HG03095 (cell line): Measurements from ENCODE around the gene PLEKHH3.

ENCODE experiments used
- ATAC-seq: cut with Tn5 transposase; IDR thresholded peaks from one replicate; pipeline ENCODE4 v1.9.1; 2021; ENCODE audit warnings: moderate library complexity; ENCODE audit not compliant: unreplicated experiment

PLEKHH3 gene, protein sequence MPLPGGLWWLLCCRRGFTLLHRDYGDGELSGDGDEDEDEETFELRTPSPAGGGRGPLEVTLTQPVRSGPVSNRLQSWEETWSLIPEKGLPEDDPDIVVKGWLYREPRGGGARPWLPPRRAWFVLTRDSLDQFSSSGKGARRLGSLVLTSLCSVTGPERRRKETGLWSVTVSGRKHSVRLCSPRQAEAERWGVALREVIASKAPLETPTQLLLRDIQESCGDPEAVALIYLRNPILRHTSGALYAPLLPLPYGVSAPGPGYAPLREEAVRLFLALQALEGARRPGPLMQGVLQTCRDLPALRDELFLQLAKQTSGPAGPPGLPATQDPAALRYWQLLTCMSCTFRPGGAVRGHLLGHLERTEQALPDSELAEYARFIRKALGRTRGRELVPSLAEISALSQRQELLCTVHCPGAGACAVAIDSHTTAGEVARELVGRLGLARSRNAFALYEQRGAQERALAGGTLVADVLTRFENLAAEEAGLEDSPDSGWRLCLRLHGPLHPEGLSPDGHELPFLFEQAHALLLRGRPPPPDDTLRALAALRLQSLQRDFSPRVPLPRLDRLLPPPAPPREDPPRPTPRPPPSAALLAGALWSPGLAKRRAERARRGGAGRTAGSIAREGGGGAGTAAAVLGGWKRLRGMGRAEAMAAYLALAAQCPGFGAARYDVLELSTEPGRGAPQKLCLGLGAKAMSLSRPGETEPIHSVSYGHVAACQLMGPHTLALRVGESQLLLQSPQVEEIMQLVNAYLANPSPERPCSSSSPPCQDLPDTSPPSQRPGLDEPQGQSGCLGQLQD

DNA sequence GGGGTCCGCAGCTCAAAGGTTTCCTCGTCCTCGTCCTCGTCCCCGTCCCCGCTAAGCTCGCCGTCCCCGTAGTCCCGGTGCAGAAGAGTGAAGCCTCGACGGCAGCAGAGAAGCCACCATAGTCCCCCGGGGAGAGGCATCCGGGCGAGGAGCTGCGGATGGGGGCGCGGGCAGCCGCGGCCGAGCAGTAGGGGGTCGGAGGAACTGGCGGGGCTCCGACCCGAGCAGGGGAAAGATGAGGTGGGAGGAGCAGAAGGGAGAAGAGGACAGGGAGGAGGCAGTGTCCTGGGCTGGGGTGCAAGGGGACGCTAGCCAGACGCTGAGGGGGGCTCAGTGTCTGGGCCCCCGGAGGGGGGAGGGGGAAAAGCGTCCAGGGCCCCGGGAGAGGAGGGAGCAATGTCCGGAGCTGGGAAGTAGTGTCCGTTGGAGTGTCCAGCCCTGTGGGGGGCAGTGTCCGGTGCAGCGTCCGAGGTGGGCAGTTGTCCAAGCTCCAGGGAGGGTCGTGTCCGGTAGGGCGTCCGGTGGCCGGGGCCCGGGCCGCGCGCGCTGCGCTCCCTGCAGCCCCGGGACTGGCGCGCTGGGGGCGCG is at the start of gene PLEKHH3:
PLEKHH3 (minus strand) TSS at position 571 of the 588 bp plus-strand sequence; CDS start at position 140, 431 bp downstream.
- ATAC-seq: no peak

DNA sequence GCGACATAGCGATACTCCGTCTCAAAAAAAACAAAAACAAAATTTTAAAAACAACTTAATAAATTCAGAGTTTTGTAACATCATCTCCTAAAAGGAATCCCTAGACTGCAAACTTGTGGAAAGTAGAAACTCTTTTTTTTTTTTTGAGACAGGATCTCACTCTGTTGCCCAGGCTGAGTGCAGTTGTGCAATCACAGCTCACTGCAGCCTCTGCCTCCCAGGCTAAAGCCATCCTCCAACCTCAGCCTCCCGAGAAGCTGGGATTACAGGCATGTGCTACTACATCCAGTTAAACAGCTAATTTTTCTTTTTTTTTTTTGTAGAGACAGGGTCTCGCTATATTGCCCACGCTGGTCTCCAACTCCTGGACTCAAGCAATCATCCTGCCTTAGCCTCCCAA is 48.3 kb upstream of the PLEKHH3 start:
- no peak for ATAC-seq

DNA sequence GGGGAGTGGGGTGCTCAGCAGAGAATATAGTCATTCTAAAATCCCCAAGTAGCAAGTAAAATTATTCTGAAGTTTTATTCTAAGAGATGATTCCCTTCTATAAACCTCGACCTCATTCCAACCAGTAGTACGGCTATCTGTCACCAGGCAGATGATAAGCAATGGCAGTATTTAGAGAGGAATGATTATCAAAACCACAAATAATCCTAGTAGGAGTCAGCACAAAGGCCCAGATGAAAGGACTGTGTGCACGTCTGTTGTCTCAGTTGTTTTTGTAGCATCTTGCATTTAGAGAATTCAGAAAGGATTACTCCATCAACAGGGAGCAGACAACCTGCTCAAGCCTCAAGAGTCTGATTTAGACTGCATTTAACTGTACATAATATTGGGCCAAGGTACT is 46.8 kb upstream of the PLEKHH3 start:
- ATAC-seq: no peak

DNA sequence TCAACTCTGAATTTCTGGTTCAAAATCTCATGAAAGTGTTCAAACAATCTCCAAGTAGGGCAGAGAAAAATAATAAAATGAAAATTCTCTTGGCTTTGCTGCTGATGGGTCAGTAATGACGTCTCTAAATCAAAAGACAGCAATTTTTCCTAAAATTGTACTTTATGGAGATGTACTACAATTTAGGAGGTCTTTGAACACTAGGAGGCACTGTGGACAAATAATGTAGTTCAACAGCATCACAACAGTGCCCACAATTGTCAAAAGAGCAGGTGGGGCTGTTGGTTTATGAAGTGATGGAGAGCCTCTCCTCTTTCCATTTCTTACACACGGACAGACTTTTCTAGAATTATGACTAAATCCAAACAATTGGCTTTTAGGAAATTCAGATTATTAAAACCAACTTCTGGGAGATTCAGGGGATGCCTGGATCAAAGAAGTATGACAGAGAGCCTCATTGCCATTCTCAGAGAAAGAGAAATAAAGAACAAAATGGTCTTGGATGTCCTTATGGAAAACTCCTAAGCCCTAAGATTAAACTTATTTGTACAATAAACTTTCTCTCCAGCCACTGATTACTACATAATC is 44.3 kb upstream of the PLEKHH3 start:
- ATAC-seq: no peak

DNA sequence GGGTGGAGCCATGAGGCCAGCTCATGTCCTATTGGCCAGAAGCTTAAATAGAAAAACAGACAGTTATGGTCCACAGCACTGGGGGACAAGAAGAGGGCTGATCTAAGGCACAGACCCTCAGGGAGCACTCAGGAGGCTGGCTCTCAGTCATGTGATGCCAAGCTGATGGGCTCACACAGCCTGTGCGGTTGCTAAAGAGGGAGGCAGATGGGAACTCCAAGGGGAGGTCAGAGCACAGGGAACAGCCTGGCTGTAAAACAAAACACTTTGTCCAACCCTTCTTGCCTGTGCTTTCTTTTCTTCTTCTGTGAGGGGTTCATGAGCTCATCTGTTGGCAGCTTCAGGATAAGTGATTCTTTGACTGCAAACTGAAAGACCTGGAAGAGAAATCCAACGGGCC is 32.8 kb upstream of the PLEKHH3 start:
- ATAC-seq: no peak

DNA sequence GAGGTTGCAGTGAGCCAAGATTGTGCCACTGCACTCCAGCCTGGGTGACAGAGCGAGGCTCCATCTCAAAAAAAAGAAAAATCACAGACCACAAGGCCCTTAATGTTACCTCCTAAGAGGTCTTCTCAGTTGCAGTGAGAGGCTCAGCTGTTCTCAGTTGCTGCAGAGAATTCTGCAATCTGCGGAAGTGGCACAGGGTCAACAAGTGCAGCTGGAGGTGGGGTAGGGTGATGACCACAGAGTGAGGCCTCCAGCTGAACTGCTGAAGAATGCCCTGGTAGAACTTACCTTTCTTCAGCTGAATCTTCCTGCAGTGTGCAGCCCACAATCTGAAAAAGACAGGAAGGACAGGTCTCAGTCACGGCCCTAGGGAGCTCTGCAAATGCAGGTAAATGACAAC is 31.8 kb upstream of the PLEKHH3 start:
- no peak for ATAC-seq

DNA sequence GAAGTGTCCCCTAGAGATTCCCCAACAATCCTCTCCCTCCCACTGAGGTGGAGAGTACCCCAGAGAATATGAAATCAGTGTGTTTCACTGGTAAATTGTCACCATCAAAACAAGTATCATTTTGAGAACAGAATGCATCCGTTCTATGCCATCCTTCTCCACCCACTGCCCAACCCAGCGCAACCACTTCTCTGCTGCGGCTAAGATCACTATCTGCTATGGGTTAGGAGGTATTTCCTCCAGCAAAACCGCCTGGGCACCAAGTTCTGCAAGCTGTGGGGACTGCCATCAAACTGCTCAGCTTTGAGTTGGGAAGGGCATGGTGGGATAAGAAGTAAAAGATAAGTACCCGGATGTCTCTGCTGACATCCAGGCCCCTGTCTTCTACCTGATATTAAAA is 29.9 kb upstream of the PLEKHH3 start:
- no peak for ATAC-seq

DNA sequence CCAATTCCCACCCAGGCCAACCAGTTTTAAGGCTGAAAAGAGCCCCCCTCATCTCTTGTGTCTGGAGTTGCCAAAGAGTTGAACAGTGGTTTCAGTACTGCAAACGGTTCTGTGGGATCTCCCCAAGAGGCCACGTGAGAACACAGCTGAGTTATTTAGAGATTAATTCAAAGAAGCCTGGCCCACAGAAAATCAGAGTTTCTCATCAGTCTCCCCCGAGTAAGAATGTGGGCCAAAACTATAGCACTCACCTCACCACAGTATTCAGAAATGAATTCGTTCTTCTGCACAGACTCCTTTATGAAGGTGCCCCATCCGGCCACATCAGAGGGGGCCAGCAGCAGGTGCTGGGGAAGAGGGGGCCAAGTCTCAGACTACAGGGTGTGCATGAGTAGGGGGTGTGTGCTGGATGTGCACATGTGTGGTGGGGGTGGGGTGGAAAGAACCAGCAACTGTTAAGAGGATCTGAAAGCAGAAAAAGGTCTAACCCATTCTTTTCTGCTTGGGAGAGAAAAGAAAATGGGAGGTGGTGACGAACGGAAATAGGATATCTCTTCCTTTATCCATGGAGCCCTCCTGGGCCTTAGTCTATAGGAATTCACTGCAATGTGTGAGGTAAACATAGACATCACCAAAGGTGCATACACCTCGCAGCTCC is 28.2 kb upstream of the PLEKHH3 start:
- peak; percentile 68 for ATAC-seq

DNA sequence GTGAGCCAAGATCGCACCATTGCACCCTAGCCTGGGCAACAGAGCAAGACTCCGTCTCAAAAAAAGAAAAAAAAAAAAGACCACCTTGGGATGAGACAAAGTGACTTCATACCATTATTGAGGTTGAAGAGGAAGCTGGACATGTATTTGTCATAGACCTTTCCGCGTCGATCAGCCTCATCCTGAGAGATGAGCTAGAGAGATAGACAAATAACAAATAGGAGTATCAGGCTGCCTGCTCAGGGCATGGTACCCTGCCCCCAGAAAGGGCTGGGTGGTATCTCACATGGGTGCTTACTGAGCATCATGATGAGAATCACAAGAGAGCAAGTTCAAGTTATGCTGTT is 27.7 kb upstream of the PLEKHH3 start:
- ATAC-seq: peak; percentile 8

DNA sequence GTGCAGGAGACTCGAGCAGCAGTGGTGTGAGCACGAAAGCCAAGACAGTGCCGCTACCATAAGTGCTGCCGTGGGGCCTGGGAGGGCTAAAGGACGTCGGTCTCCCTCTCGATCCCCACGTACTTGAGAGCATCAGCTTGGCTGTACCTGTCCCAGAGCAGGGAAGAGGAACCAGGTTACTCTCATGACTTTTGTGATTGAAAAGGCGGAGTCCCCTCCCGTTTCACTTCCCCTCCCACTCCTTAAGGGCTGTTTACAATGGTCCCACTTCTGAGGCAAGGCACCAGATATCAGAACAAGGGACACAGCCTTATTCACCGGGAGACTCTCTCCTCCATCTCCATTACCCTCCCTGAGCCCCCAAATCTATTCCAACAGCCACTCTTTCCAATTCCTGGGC is 25.7 kb upstream of the PLEKHH3 start:
- ATAC-seq: no peak

DNA sequence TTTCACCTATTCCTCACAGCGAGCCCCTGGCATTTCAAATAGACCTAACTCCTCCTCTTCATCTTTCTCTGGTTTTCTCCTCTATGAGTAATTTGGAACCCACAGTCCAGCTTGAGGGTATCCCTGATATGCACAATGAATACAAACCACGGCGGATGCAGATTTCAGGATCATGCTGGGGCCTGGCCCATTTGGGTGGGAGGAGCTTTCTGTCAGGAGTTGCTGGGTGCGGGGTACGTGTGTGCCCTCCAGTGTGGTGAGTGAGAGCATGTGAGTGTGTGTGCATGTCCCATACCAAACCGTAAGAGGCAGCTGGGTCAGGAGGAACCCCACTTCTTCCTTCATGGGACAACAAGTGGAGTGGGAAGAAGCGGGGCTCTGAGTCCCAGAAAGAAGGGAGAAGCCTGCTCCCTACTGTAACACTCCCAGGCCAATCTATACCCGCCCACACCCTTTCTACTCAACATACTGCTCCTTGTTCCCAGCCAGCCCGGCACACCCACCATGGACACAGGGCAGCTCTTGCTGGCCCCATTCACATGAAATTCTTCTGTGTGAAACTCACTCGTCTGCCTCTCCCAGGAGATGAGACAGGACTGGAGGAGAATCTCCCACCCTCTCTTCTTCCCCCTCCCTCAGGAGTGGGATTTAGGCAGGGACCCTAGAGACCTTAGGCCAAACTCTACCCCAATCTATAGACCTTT is 23.9 kb upstream of the PLEKHH3 start:
- no peak for ATAC-seq

DNA sequence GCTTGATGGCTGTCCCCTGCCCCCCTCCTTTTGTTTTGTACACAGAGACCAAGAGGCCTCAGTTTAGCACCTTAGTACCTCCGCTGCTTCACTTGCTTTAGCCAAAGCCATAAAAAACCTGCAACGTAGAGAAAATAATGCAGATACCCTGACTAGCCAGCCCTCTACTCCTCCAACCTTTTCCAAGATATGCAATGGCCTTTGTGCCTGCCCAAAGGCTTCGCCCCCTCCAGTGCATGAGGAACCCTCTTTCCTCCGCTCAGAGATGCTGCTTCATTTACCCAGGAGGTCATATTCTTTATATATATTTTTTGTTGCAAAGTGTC is 22.6 kb upstream of the PLEKHH3 start:
- no peak for ATAC-seq

DNA sequence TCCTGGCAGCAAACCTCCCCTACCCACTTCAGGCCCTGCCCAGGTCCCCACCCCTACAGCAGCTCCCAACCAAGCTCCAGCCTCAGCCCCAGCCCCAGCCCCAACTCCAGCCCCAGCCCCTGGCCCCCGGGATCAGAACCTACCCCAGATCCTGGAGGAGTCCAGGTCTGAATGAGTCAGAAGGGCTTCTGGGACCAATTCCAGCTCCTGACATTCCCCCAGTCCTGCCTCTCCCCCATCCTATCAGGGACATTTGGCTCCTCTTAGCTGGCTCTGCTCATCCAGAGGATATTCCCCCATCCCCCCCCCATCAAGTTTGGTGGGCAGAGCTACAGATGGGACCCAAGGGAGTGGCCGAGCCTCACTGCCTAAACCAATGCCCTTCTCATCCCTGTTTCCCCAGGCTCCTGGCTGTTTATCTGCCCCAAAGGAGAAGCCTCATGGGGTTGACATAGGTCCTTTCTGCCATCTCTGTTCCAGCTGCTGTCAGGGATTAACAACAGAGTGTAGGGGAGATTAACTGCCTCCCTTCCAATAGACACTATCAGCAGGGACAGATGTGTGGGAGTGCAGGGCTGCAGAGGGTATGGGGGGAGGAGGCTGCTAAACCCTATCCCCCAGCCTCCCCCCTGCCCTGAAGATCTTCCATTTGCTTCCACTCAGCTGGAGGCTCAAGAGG is 22.1 kb upstream of the PLEKHH3 start:
- no peak for ATAC-seq

DNA sequence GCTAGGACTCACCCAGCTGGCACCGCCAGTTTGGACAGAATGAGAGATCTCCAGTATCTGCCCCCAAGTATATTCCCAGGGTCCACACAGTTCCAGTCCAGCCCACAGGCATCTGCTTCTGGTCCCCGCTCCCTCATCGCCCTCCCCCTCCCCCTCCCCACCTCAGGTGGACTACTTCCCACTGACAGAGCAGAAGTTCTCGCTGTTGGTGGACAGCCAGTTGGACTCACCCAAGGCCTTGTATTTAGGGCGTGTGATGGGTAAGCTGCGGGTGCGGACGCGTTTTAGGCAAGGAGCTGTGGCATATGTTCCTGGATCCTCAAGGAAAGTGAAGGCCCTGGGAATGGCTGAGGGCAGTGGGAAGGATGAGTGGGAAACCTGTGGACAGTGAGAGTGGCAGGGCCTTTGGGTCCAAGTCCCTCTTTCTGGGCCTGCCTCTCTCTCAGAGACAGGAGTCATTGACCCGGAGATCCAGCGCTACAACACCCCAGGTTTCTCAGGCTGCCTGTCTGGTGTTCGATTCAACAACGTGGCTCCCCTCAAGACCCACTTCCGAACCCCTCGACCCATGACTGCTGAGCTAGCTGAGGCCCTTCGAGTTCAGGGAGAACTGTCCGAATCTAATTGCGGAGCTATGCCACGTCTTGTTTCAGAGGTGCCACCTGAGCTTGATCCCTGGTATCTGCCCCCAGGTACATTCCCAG is 20.5 kb upstream of the PLEKHH3 start:
- no peak for ATAC-seq

DNA sequence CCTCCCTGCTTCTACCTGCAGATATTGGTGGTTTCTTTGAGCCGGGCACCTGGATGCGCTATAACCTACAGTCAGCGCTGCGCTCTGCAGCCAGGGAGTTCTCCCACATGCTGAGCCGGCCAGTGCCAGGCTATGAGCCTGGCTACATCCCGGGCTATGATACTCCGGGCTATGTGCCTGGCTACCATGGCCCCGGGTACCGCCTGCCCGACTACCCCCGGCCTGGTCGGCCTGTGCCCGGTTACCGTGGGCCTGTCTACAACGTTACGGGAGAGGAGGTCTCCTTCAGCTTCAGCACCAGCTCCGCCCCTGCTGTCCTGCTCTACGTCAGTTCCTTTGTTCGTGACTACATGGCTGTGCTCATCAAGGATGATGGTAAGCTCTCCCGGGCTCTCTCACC is 18.7 kb upstream of the PLEKHH3 start:
- no peak for ATAC-seq

DNA sequence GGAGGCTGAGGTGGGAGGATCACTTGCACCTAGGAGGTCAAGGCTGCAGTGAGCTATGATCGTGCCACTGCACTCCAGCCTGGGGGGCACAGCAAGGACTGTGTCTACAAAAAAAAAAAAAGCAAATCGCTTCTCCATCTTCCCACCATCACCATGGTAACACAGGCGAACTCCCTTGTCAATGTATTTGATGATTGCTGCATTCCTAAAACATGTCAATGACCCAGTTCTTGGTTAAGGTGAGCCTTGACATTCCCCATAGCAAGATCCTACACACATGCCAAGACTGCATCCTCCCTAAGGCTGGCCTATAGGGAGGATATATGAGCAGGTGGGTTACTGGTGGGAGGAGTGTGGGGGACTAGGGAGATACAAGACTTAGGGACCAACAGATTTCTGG is 17.7 kb upstream of the PLEKHH3 start:
- no peak for ATAC-seq

DNA sequence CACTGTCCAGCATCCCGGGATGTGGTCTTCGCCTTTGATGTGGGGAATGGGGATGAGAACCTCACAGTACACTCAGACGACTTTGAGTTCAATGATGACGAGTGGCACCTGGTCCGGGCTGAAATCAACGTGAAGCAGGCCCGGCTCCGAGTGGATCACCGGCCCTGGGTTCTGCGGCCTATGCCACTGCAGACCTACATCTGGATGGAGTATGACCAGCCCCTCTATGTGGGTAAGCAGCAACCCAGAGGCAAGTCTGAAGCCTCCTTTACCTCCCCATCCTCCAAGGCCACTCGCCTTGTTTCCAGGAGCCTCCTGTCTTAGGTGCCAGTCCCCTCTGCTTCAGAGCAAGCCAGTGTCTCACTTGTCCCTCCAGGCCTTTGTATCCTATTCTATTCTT is 15.7 kb upstream of the PLEKHH3 start:
- ATAC-seq: no peak

DNA sequence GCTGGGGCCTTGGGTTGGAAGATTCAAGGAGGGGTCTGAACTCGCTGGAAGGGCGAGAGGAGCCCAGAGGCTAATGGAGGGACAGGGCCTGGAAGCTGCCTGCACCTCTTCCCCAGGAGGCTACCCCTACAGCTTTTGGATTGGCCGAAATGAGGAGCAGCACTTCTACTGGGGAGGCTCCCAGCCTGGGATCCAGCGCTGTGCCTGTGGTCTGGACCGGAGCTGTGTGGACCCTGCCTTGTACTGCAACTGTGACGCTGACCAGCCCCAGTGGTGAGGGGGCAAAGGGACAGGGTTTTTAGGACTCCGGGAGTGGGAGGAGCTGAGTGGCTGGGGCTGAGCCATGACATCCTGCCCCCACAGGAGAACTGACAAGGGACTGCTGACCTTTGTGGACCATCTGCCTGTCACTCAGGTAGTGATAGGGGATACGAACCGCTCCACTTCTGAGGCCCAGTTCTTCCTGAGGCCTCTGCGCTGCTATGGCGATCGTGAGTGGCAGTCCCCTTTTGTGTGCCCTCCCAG is 14.3 kb upstream of the PLEKHH3 start:
- ATAC-seq: no peak

DNA sequence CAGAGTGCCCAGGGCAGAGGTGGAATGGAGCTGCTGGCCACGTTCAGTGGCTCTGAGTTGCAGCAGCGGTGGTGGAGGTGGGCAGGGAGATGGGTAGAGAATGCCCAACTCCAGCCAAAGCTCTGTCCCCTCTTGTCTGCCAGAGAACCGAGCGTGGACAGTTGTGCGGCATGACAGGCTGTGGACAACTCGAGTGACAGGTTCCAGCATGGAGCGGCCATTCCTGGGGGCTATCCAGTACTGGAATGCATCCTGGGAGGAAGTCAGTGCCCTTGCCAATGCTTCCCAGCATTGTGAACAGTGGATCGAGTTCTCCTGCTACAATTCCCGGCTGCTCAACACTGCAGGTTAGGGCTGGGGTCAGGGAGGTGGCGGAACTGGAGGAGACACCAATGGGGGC is 13.8 kb upstream of the PLEKHH3 start:
- no peak for ATAC-seq
